ENCODE measurements around the gene MYMK. TPM values are rescaled to one million over a fixed set of nuclear protein-coding genes. Genes with fewer than 3 reads are reported as not detected.

MYMK gene
- total and polyA plus RNA-seq, 2 of the 8 experiments (the other 6 are each of a cell fraction or from before 2014, with no cell fraction given): not detected

GRCh38 chr9:133536536-133536935, 11.8 kb upstream of the MYMK start:
- H2AK5ac ChIP-seq (ENCODE audit: low read depth, low read length): no peak overlapping the region
- H3K23ac ChIP-seq (ENCODE audit: insufficient read length): no peak overlapping the region
- H3K23me2 ChIP-seq (ENCODE audit: low read depth, low read length): peaks cover 2% of the 10 kb centered on the region; the same call in 1 of the 2 replicates
- H3K9me3 ChIP-seq (ENCODE audit: insufficient read depth in 2 of 2, low read depth in 1 of 2, low read length in 1 of 2): no peaks in the 10 kb centered on the region
- no peak overlapping the region for H4K5ac ChIP-seq (ENCODE audit: insufficient read length, low read depth, low read length)
- H3K79me1 ChIP-seq (ENCODE audit: low read depth, low read length): no peaks in the 10 kb centered on the region
- CTCF ChIA-PET (ENCODE audit: partially characterized antibody): interaction anchor here (0.7 to 2.2 kb wide), 4 partner anchors 17 to 190 kb away, joined by 3 to 12 read pairs (median 4); no protein-coding TSS in a partner anchor
- no peak overlapping the region for H3K18ac ChIP-seq (ENCODE audit: extremely low read depth, low read length)
- FAIRE-seq: no peak
- no peaks in the 10 kb centered on the region for H3K36me3 ChIP-seq (ENCODE audit: control insufficient read depth in 2 of 4, insufficient read depth in 4 of 4, low read length in 3 of 4)
- H3K9ac ChIP-seq (replicated peaks in 1 of 4; ENCODE audit: extremely low read depth in 1 of 4, low read depth in 3 of 4, low read length in 3 of 4): no peak overlapping the region
- no peak overlapping the region for H3K4ac ChIP-seq (replicated peaks; ENCODE audit: insufficient read length, low read depth, low read length)
- H3K27ac ChIP-seq (ENCODE audit: low read depth, low read length): no peak overlapping the region
- no peak for DNase-seq (ENCODE audit: low read depth in 1 of 2, low spot score in 2 of 2)
- no peak overlapping the region for H3K4me3 ChIP-seq (ENCODE audit: extremely low read depth in 1 of 4, insufficient read depth in 2 of 4, low read depth in 3 of 4, low read length in 4 of 4)
- no peak overlapping the region for H3K4me2 ChIP-seq (ENCODE audit: insufficient read depth in 1 of 2, low read depth in 2 of 2, low read length in 2 of 2)
- H2BK12ac ChIP-seq (ENCODE audit: low read depth, low read length): peak overlapping the region; percentile 92; the same call in 1 of the 2 replicates
- H2BK20ac ChIP-seq (ENCODE audit: low read length): 0 out of 2 replicates have a peak overlapping the region, but pooled peaks have one; percentile 34
- H3K79me2 ChIP-seq (ENCODE audit: control insufficient read depth in 1 of 2, insufficient read depth in 2 of 2, low read length in 2 of 2): no peaks in the 10 kb centered on the region
- no peaks in the 10 kb centered on the region for H4K20me1 ChIP-seq (replicated peaks in 1 of 2; ENCODE audit: control insufficient read depth in 1 of 2, insufficient read depth in 2 of 2, low read length in 2 of 2)
- H2AFZ ChIP-seq (ENCODE audit: low read length): no peak overlapping the region
- no peak overlapping the region for H4K91ac ChIP-seq (replicated peaks; ENCODE audit: insufficient read length, low read length)
- peaks cover 0 to 27% (median 20%) of the 10 kb centered on the region in 4 experiments; a peak in 6 of 7 replicates for H3K27me3 ChIP-seq (replicated peaks in 1 of 4; ENCODE audit: control insufficient read depth in 3 of 4, extremely low read depth in 1 of 4, insufficient read depth in 3 of 4, low read length in 3 of 4)
- peak overlapping the region; percentile 81; the same call in 1 of the 2 replicates for H2BK15ac ChIP-seq (ENCODE audit: low read length)
- H3K14ac ChIP-seq (ENCODE audit: insufficient read length): no peak overlapping the region
- H2BK120ac ChIP-seq (replicated peaks; ENCODE audit: low read depth, low read length): no peak overlapping the region
- POLR2A ChIA-PET (ENCODE audit: partially characterized antibody): interaction anchor here (1.1 to 1.3 kb wide), 2 partner anchors 10 to 21 kb away, joined by 3 to 5 read pairs; no protein-coding TSS in a partner anchor
- H3K4me1 ChIP-seq (replicated peaks in 1 of 4; ENCODE audit: control insufficient read depth in 3 of 4, insufficient read depth in 4 of 4, low read length in 3 of 4): peaks cover 0 to 47% (median 23%) of the 10 kb centered on the region in 4 experiments; a peak in 6 of 7 replicates
- no peak overlapping the region for H3K56ac ChIP-seq (replicated peaks; ENCODE audit: insufficient read length, low read depth, low read length)
- WGBS, 2 experiments (ENCODE audit: extremely low coverage in 1 of 2, insufficient coverage in 1 of 2, insufficient read length in 1 of 2, insufficient replicate concordance in 2 of 2, low coverage in 1 of 2, low lambda C conversion rate in 2 of 2, missing lambda C conversion rate in 1 of 2): 87% methylated on average over 9 of the region's 9 CpGs; no CpG with 5 or more reads in 1 of the 2 experiments
- no peak overlapping the region for H4K8ac ChIP-seq (ENCODE audit: extremely low read depth, insufficient read depth, low read length)
- no peak overlapping the region for H2BK5ac ChIP-seq (ENCODE audit: low read depth, low read length)
- no peak for TF ChIP-seq E2F6 (IDR thresholded peaks at IDR 0.05)
- no peak for TF ChIP-seq NANOG (IDR thresholded peaks at IDR 0.05; ENCODE audit: insufficient read depth, low read depth, low read length, poor library complexity, severe bottlenecking)
- no peak for TF ChIP-seq TBP (IDR thresholded peaks at IDR 0.05; ENCODE audit: low read depth, low read length)
- no peak for TF ChIP-seq SIN3A (conservative IDR thresholded peaks at IDR 0.05 in 1 of 2, IDR thresholded peaks at IDR 0.05 in 1 of 2; ENCODE audit: low read depth in 1 of 2, low read length in 2 of 2)
- TF ChIP-seq ATF2 (IDR thresholded peaks at IDR 0.05; ENCODE audit: low read length): no peak
- no peak for TF ChIP-seq CTBP2 (IDR thresholded peaks at IDR 0.05; ENCODE audit: borderline replicate concordance, insufficient read depth, insufficient read length, low read length)
- TF ChIP-seq FOSL1 (IDR thresholded peaks at IDR 0.05; ENCODE audit: insufficient read depth, low read depth, low read length): no peak
- TF ChIP-seq GABPA (IDR thresholded peaks at IDR 0.05; ENCODE audit: borderline replicate concordance, insufficient read depth, low read length): no peak
- no peak for TF ChIP-seq SRF (IDR thresholded peaks at IDR 0.05; ENCODE audit: low read depth, low read length)
- no peak for TF ChIP-seq BCL11A (IDR thresholded peaks at IDR 0.05; ENCODE audit: low read depth in 2 of 2, low read length in 2 of 2)
